Lower lobe of right lung (tissue), 2 donors: ENCODE measurements around the gene PCLO. TPM values are rescaled to one million over a fixed set of nuclear protein-coding genes. Genes with fewer than 3 reads are reported as not detected.

Experiments used
- ATAC-seq, 2 donors: fragments of 200-7000 bp; cut with Tn5 transposase; one replicate each; pipeline ENCODE4 v1.9.1; 2020 to 2022; ENCODE audit warnings: mild to moderate bottlenecking in 2 of 2, moderate library complexity in 2 of 2
- DNase-seq: peaks from one replicate; pipeline ENCODE4 v3.0.0-alpha.2; 2020
- H3K27ac ChIP-seq: fragments of 200-600 bp; one replicate; pipeline ENCODE4 v1.8.0; 2022
- H3K27me3 ChIP-seq: fragments of 200-600 bp; one replicate; pipeline ENCODE4 v1.8.0; 2022; ENCODE audit warnings: low read depth
- H3K36me3 ChIP-seq: fragments of 200-600 bp; one replicate; pipeline ENCODE4 v1.8.0; 2022; ENCODE audit warnings: mild to moderate bottlenecking
- H3K4me1 ChIP-seq: fragments of 200-600 bp; one replicate; pipeline ENCODE4 v1.8.0; 2022
- H3K4me3 ChIP-seq: fragments of 200-600 bp; one replicate; pipeline ENCODE4 v1.8.0; 2022; ENCODE audit warnings: mild to moderate bottlenecking
- H3K9me3 ChIP-seq: fragments of 200-600 bp; one replicate; pipeline ENCODE4 v1.8.0; 2022
- CTCF ChIP-seq: fragments of 200-600 bp; IDR thresholded peaks from one replicate; pipeline ENCODE4 v1.8.0; 2022; ENCODE audit warnings: antibody characterized with exemption, mild to moderate bottlenecking
- intact Hi-C: fragments of 100-400 bp; cut with DNase I; formaldehyde crosslinking; loops from one replicate; pipeline ENCODE4 v1.11.0; 2022
- long read RNA-seq: library from polyadenylated mRNA; unstranded; transcript quantifications from one replicate; pipeline ENCODE4 v2.0.0, GENCODE V29; 2021
- total RNA-seq: library from RNA; stranded (reverse); fragmentation: NEBNext Ultra II Directional; extraction: Animal tissue kit (Norgen Biotek cat#: 25700); gene quantifications from one replicate; pipeline ENCODE4 v1.2.1, GENCODE V29; 2021
- donor health status: DM: no; HTN: yes; CAD: no; lungs with severe emphysema.

PCLO gene, protein sequence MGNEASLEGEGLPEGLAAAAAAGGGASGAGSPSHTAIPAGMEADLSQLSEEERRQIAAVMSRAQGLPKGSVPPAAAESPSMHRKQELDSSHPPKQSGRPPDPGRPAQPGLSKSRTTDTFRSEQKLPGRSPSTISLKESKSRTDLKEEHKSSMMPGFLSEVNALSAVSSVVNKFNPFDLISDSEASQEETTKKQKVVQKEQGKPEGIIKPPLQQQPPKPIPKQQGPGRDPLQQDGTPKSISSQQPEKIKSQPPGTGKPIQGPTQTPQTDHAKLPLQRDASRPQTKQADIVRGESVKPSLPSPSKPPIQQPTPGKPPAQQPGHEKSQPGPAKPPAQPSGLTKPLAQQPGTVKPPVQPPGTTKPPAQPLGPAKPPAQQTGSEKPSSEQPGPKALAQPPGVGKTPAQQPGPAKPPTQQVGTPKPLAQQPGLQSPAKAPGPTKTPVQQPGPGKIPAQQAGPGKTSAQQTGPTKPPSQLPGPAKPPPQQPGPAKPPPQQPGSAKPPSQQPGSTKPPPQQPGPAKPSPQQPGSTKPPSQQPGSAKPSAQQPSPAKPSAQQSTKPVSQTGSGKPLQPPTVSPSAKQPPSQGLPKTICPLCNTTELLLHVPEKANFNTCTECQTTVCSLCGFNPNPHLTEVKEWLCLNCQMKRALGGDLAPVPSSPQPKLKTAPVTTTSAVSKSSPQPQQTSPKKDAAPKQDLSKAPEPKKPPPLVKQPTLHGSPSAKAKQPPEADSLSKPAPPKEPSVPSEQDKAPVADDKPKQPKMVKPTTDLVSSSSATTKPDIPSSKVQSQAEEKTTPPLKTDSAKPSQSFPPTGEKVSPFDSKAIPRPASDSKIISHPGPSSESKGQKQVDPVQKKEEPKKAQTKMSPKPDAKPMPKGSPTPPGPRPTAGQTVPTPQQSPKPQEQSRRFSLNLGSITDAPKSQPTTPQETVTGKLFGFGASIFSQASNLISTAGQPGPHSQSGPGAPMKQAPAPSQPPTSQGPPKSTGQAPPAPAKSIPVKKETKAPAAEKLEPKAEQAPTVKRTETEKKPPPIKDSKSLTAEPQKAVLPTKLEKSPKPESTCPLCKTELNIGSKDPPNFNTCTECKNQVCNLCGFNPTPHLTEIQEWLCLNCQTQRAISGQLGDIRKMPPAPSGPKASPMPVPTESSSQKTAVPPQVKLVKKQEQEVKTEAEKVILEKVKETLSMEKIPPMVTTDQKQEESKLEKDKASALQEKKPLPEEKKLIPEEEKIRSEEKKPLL (N-terminal part only)
- total RNA-seq: 2.9 TPM
- long read RNA-seq, partial matches to known transcripts: 4 of 7 reads
- long read RNA-seq, other reads (novel, unspliced or antisense): 2 of 7 reads

GRCh38 chr7:83162402-83163256 lies at the start of gene PCLO:
Gene PCLO (minus strand): TSS chr7:83162884. CDS start chr7:83162592, 292 bp downstream.
- ATAC-seq (peak; percentile 99 to 100), DNase-seq (peak; percentile 89)
- Histone ChIP-seq H3K9me3 (no peaks in the 10 kb centered on the region), H3K27me3 (peaks cover 6% of the 10 kb centered on the region), H3K36me3 (no peaks in the 10 kb centered on the region), H3K4me1 (peaks cover 5% of the 10 kb centered on the region), H3K4me3 (peak within 1 kb of the TSS; percentile 60), H3K27ac (peak within 1 kb of the TSS; percentile 62)
- no peak for TF ChIP-seq CTCF
- intact Hi-C loops: no loop called here

DNA sequence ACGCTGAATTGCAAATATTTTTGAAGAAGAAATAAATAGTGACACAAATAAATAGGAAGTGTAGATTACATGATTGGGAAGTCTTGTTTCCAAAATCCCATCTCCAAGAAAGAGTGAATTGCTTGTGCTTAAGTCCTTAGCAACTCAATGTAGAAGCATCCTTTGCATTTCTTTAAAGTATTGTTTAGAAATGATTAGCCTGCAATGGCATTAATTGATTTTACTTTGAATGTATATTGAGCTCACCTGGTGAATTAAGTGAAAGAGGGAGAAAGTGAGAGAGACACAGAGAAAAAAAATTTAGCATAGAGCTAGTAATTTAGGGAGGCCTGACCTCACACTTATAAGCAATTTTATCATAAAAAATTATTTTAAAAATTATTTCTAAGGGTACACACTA lies 49.0 kb upstream of the PCLO start:
- DNase-seq: no peak
- no peaks in the 10 kb centered on the region for H3K27me3 ChIP-seq
- intact Hi-C loops: no loop called here
- H3K9me3 ChIP-seq: no peaks in the 10 kb centered on the region
- H3K36me3 ChIP-seq: no peaks in the 10 kb centered on the region
- no peak overlapping the region for H3K4me3 ChIP-seq
- ATAC-seq: no peak
- no peak overlapping the region for H3K27ac ChIP-seq
- no peaks in the 10 kb centered on the region for H3K4me1 ChIP-seq
- no peak for TF ChIP-seq CTCF

DNA sequence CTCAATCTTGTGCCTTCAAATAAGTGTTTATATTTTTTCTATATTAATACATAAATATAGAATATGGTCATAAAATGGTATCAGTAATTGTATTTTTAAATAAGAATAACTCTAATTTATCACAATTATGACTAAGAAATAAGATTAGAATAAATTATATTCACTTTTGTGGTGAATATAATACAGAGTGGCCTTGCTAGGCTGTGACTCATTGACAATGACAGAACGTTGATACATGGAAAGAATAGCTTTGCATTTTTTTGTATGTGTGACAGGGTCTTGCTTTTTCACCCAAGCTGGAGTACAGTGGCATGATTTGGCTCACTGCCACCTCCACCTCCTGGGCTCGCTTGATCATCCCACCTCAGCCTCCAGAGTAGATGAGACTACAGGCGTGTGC lies 47.8 kb upstream of the PCLO start:
- no peak for TF ChIP-seq CTCF
- Histone ChIP-seq H3K27me3 (no peaks in the 10 kb centered on the region), H3K27ac (no peak overlapping the region), H3K4me1 (no peaks in the 10 kb centered on the region), H3K4me3 (no peak overlapping the region), H3K9me3 (no peaks in the 10 kb centered on the region), H3K36me3 (no peaks in the 10 kb centered on the region)
- no peak for DNase-seq
- no peak for ATAC-seq
- intact Hi-C loops: no loop called here

DNA sequence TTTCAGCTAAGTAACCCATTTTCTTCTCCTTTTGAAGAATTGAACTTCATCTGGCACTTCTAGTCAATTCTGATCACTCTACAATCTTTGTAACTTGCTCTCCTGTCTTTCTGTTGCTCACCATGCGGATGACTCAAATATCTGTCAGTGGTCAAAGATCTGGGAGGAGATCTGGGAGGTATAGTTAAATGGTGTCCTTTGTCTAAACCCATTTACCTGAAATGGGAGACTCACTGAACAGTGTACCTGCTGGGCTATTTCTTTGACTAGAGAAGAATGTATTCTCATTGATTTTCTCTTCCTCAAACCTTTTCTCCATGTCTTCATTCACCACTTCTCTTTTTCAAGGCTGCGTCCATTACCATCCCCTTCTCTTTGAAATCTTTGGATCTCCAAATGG lies 42.0 kb upstream of the PCLO start:
- DNase-seq: no peak
- H3K4me3 ChIP-seq: no peak overlapping the region
- H3K27ac ChIP-seq: no peak overlapping the region
- intact Hi-C loops: no loop called here
- no peak for ATAC-seq
- no peaks in the 10 kb centered on the region for H3K27me3 ChIP-seq
- no peaks in the 10 kb centered on the region for H3K9me3 ChIP-seq
- TF ChIP-seq CTCF: no peak
- H3K4me1 ChIP-seq: no peaks in the 10 kb centered on the region
- no peaks in the 10 kb centered on the region for H3K36me3 ChIP-seq
